GM18505 (cell line): ENCODE results near the gene NOX4.
"Not testable (repeated sequence)": the region's sequence is repeated elsewhere in the genome, so short reads cannot be mapped to it uniquely, and the experiment has no call there.

Source experiments
- ATAC-seq: cut with Tn5 transposase; IDR thresholded peaks from one replicate; pipeline ENCODE4 v1.9.1; 2021; ENCODE audit not compliant: unreplicated experiment
- POLR2A ChIP-seq: IDR thresholded peaks from 4 replicates; pipeline ENCODE4 v1.6.1; 2011; ENCODE audit warnings: borderline replicate concordance; ENCODE audit not compliant: insufficient read depth, insufficient read length; ENCODE audit errors: extremely low read depth

NOX4 gene

DNA sequence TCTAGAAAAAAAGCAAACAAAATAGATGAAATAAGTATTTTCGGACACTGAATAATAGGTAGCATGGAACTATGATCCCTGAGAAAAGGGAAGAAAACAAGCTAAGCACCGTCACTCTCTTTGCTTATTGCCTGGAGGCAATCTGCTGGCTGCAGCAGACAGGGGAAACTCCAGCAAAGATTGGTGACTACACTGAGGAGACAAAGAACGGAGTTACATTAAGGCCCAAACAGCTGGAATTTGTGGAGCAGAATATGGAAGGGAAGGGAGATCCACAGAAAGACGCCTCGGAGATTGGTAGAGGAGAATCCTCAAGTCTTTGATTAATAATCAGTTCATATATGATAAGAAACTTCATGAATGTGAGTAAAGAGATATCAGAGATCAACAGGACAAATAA, 163.3 kb downstream of the NOX4 start:
- ATAC-seq: no peak
- no peak for TF ChIP-seq POLR2A

DNA sequence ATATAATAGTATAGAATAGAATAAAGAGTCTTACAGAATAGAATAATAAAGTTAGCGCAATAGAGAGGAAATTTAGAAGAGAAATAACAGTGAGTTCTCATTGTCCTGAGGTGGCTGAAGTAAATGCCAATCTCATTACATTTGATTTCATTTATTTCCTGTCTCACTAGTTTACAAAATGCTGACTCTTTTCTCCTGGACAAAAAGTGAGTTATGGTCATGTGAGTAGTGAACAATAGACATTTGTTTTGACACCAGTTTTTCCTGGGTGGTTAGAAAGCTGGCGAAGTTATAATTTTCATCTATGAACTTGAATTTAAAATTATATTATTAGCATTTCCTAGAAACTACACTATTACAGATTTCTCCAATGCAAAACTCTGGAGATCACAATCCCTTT, 169.8 kb downstream of the NOX4 start:
- no peak for TF ChIP-seq POLR2A
- ATAC-seq: no peak

DNA sequence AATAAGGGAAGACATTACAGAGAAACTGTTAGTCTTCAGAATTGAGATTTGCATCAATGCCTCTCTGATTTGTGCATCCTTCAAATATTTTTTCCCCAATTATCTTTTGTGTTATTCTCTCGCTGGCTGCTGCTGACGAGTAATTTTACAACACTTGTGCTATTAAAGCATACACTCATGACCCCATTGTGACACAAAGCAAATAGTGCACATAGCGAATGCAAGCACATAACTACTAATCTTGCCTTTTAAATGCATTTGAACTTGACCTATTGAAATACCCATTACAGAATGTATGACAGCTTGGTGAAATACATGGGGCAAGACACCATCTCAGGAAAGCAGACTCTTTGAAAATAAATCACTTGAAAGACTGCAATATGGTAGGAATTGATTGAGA, 180.6 kb downstream of the NOX4 start:
- not testable (repeated sequence) for ATAC-seq

DNA sequence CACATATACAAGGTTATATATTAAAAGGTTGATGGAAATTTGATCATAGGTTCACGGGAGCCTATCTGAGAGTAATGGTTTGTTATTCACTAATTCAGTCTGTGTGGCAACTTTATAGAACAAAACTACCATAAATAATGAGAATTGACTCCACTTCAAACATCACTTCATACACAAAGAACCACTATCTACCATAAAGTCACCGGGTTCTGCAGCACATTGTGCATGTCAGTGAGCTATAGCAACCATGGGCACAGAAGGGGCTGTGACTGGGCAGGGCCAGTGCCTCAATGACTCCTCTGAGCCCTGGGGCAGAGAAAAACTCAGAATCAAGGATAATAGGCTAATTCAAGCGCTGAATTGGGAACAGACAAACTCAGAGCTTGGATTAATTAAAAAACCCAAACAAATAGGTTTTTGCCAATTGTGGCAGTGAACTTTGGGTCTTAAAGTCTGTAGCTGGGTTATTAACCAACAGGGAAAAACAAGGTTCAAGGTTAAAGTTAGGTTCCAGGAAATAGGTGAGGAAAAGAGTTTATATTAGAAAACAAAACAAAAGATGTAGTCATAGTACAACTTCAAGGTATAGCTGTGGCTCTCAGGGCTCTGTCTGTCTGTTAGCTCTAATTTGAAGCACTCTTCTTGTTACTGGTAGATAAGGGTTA, 181.7 kb downstream of the NOX4 start:
- ATAC-seq: not testable (repeated sequence)

DNA sequence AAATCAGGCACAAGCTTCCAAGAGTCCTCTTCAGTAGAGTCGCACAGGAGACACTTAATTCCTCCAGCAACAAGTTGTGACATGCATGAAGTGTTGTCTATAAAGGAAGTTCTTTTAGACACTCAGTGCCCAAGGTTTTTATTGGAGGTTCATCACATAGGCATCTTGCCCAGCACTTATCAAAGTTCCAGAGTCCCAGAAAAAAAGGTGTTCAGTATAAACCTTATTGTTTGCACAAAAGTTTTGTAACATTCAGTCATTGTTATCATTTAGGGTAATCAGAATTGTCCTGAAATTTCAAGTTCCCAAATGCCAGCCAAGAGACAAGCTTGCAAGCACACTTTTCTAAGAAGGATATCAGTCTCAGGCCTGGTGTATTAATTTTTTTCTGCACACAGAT, 182.9 kb downstream of the NOX4 start:
- ATAC-seq: not testable (repeated sequence)

DNA sequence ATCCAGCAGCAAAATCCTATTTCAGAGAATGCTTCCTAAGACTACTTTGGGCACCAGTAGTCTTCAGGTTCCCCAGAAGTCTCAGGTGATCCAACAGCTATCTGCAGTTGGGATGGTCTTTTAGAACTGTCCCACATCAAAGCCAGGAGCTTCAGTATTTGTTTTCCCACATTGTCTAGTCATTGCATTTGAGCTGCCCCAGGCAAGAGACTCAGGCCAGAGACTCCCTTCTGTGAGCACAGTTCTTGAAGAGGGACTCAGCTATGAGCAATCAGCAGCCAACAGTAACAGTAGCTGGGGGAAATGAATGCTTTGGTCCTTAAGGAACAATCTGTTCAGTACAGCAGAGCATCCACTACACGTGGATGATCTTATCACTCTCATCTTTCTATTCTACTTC, 188.1 kb downstream of the NOX4 start:
- ATAC-seq: not testable (repeated sequence)

DNA sequence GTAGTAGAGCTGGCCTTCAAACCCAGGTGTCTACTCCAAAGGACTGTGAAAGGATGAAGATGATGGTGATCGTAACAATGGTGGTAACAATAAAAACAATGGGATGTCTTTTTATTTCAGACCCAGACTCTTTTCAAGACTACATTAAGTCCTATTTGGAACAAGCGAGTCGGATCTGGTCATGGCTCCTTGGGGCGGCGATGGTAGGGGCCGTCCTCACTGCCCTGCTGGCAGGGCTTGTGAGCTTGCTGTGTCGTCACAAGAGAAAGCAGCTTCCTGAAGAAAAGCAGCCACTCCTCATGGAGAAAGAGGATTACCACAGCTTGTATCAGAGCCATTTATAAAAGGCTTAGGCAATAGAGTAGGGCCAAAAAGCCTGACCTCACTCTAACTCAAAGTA, 196.2 kb downstream of the NOX4 start:
- ATAC-seq: not testable (repeated sequence)

DNA sequence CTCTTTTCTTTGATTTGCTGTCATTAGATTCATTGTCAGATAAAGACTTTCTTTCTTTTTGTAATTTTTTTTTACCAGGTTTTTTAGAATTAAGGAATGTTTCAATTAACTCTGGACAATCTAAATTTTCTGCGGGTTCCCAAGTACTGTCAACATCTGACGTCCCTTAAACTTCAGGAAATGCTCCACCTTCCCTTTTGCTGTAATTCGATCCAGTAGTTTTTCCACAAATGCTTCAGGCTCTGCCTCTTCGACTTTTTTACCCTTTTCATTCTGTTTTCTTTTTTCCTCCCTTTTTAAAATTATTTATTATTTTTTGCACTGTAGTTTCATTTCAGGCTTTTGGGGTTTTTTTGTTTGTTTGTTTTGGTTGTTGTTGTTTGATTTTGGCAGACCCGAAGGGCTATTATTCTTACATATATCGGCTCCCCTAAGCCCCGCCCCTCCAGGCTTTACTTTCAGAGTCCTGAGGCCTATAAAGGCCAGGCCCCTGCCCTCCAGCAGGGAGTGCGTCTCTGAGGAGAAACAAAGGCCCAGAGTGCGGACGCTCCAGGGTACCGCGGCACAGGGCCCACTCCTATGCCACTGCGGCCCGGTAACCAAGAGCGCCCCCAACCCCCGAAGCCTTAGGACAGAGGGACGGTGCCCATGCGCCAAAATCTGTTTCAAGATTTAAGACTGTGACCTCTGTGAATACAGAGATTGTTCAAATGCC, 197.1 kb downstream of the NOX4 start:
- TF ChIP-seq POLR2A: no peak
- no peak for ATAC-seq

DNA sequence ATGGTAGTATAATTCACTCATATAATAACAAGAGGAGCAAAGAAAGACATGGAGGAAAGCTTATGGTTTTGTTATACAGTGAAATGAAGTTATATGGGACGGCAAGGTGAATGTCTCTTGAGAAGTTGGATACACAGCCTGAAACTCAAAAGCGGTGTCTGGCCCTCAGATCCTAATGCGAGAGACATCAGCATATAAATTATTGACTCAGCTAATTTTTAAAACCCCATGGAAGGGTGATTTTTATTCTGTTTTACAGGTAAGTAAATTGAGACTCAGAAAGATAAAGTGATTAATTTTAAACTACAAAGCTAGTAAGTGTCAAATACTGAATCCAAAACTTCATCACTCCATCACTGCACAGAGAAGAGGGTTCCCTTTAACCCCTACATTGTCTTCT, 203.2 kb downstream of the NOX4 start:
- ATAC-seq: not testable (repeated sequence)

DNA sequence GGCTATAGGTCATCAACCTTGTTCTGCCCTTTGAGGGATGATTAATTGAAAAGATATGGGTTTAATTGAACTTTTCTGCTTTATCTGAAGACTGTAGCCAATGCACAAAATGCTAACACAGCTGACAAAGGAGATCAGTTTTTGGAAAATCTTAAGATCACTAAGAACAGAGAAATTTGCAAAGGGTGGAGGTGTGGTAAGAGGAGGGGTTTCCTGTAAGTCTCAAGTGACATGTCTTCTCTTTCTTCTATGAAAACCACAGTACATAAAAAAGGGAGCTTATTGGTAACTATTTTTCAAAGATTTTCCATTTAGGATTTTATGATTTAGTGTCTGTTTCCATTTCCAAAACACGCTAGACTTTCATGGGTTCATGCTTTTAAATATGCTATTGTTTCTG, 204.6 kb downstream of the NOX4 start:
- not testable (repeated sequence) for ATAC-seq

DNA sequence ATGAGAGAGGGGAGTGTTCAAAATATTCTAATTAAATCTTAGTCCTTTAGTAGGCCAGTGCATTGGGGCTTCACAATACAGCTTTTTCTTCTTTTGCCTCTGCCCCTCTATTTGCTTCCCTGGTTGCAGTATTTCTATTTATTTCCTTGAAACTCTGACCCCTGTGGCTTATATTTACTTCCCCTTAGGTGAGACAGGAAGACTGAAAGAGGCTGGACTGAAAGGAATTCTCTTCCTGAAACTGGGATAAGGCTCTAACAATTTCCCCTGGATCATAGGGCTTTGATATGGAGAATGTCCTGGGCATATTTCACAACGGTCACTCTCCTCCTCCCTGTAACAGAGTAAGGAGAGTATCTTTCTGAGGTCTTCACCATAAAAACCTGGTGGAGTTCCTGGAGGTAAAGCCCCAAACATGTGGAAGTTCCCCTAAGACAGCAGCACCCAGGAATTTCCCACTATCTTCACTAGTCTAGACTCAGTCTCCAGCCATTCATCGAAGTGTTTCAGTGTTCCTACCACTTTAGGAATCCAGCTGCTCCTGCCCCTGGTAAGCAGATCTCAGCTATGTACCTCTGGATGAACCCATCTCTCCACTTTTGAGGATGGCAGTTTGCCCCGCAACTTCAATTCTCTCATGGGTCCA, 210.0 kb downstream of the NOX4 start:
- ATAC-seq: not testable (repeated sequence)

DNA sequence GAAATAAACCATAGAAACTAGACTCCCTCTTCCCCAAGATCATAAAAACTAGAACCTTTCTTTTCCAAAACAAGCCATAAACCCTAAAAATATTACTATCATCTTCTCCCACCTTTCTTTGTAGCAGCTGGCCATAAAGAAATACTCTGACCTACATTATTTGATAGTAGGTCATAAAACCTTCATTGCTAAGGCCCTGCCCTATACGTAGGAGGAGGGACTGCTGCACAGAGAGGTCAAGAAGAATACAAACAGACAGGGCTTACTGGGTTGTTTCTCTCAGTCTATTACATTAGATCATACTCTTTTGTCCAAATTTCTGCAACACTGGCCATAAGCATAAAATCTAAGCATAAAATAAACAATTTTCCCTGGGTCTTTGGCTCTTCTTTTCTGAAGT, 212.0 kb downstream of the NOX4 start:
- TF ChIP-seq POLR2A: no peak
- ATAC-seq: no peak

DNA sequence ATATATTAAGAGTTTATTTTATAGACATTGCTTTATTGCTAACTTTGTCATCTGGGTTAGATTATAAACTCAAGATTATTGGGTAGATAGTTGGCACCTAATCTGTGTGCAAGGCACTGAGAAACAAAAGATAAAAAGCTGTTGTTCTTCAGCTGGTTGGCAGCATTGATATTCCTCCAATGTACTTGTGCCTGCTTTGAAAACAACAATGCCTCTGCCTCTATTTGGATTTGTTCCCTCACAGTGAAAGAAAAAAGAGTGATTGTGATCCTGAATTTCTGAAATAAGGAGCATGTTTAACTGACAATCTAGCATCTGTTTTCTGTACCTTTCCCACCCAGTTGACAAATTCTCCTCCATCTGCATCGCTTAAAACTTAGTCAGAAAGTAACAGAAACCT, 215.2 kb downstream of the NOX4 start:
- no peak for ATAC-seq
- no peak for TF ChIP-seq POLR2A
